Forelimb muscle (tissue), 1 donor: ENCODE measurements around the gene KRT81. TPM values are rescaled to one million over a fixed set of nuclear protein-coding genes. Genes with fewer than 3 reads are reported as not detected.
"Not testable (repeated sequence)": the region's sequence is repeated elsewhere in the genome, so short reads cannot be mapped to it uniquely, and the experiment has no call there.

Source experiments
- DNase-seq: peaks from one replicate; pipeline ENCODE4 v3.0.0-alpha.2; 2013; ENCODE audit warnings: low read depth
- polyA plus RNA-seq: library from polyadenylated mRNA; unstranded; fragments of 120-200 nt; gene quantifications from one replicate; pipeline ENCODE4 v1.2.1, GENCODE V29; 2013; ENCODE audit not compliant: insufficient read length

Gene KRT81
- polyA plus RNA-seq, 1 donor: not detected

DNA sequence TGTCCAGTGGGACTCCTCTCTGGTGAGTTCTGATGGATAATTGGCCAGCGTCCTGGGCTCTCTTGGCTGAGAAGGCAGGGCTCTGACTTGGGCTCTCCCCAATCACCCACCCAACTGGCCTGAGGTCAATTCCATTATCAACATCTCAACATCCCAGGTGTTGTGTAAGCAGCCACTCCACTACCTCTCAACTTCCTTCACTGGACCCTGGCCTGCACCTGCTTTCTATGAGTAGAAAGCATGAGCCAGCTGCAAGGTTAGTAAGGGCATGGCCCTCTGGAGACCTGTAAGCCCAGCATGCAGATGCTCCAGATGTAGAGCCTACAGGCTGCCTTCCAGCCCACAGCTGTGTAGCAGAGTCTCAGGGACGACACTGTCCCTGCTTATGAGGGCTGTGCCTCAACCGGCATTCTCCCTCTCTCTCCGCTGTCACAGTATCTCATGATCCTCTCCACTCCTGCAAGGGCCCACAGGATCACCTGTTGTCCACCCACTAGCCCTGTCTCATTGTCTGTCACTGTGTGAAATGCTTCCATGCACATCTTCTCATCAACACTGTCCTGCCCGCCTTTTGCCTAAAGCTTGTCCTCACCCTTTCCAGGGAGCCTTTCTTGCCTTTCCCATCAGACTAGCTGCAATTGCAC lies 5.4 kb upstream of the KRT81 start:
- no peak for DNase-seq

GRCh38 chr12:52295663-52296062 lies 4.3 kb upstream of the KRT81 start:
- no peak for DNase-seq

DNA sequence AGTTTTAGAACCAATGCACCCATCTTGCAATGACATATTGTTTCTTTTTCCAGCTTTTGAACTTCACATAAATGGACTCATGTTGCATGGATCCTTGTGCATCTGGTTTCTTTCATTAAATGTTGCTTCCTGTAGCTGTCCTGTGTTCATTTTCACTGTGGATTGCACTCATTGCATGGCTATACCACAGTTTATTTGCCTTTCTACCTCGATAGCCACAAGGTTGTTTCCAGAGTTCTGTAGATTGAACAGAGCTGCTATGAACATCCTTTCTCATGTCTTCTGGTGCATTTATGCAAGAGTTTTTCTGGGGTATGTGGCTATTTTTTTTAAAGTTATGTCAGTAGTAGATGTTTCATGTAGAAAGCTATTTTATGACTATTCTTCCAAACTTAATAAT lies 3.5 kb upstream of the KRT81 start:
- DNase-seq: no peak

- no peak for DNase-seq
Measured at GRCh38 chr12:52293926-52294325, 2.6 kb upstream of the KRT81 start.

DNA sequence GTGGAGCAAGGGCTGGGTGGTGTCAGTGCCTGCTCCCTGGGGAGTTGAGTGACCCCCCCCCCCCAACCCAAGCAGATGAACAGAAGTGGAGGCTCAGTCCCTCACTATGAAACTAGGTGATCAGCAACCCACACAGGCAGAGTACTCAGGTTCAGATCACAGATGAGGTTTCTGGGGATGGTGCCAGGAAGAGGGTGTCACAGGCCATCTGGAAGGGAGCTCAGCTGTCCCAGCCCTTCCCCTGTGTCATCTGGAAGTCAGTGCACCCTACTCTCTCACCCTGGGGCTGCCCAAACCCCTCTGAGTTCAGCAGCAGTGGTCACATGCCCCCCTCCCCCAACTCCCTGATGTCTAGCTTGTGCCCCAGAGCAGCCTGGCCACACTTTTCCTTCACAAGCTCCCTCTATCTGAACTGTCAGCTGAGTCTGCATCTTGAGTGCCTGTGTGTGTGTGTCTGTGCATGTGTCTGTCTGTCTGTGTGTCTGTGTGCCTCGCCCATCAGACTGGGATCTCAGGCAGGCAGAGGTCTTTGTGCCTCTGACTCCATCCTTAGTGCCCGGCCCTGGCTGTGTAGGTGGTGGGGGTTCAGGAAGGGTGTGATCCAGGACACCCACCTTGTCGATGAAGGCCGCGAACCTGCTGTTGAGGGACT lies 725 bp downstream of the KRT81 start:
- DNase-seq: not testable (repeated sequence)

DNA sequence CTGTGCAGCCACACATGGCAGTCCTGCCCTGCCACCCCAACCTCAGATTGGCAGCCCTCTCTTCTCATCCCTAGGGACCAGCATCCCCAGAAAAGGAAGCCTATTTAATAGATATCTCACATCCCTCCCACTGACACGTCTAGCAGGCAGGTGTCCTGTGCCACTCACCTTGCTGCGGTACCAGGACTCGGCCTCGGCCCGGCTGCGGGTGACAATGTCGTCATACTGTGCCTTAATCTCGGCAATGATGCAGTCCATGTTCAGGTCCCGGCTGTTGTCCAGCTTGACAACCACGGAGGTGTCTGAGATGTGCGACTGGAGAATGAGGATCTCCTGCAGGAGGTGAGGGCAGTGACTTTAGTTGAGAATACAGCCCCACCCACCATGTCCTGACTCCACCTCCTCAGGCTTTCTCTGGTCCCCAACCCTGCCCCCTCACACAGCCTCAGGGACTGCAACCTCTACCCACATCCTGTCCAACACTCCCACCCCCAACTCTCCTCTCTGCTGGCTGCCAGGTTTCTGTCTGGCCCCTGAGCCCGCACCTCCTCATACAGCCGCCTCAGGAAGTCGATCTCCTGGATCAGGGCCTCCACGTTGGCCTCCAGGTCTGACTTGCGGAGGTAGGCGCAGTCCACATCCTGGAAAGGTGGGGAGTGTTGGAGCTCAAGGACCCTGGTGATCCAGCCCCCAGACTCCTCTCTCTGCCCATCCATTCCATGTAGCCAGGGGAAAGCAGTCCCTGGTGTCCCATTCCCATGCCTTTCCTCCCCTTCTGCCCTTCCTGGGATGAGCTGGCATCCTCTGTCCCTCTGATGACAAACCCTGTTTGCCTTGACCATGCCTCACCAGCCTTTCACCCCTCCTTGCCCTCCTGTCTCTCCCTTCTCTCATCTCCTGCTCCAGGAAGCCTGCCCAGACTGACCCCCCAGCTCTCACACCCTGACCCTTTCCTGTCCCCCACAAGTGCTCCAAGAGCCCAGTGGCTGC lies 3.2 kb downstream of the KRT81 start:
- not testable (repeated sequence) for DNase-seq

DNA sequence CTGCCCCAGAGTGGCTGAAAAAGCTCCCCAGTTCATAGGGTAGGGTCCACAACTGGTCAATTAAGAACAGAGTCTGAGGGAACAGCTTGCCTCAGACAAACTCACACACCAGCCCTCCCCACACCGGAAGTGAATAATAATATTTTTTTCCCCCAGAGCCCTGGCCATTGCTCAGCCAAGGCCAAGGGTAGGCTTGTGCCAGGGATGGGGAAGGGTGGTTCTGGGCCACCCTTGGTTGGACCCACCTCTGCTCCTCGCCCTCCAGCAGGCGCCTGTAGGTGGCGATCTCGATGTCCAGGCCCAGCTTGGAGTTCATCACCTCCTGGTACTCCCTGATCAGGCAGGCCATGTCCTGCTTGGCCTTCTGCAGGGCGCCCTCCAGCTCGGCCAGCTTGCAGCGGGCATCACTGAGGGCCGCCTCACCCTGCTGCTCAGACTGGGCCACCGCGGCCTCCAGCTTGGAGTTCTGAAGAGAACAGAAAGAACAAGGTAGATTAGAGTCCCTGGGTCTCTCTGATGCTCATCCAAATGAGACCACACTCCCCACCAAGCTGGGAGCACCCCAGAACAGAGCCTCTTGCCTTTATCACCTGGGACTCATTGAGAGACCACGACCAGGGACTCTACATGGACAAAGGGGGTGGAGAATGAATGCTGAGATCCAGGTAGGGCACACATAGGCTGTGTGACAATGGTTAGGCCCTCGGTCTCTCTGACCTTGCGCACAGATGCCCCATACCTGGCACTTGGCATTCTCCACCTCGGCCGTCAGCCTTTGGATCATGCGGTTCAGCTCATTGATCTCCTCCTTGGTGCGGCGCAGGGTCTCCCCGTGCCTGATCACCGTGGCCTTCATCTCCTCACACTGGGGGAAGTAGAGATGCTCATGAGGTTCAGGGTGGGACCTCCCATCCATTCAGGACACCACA lies 4.2 kb downstream of the KRT81 start:
- not testable (repeated sequence) for DNase-seq

DNA sequence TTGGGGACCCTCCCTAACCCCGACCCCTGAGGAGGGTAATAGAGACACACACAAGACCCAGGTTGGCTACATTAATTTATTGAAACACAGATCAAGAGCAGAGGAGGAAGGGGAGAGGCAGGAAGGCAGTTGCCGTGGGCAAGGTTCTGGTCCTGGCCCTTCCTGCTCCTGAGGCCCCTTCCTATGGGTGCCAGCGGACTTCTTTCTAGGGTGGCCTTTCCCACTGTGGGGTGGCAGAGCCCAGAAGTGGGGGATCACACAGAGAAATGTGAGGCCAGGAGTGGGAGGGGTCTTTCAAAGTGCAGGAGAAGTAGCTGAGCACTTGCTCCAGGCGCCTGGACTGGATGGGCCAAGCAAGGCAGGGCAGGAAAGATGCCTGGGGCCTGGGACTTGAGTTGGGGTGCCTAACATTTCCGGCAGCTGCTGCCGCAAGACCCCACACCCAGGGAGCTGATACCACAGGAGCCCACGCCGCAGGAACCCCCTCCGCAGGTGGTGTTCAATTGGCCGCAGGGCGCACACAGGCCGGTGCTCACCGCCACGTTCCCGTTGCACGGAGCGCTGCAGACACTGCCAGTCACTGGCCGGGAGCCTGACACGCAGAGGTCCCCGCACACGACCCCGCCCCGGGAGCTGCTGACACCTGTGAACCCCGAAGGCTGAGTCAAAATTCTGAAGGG lies 5.3 kb downstream of the KRT81 start:
- no peak for DNase-seq

DNA sequence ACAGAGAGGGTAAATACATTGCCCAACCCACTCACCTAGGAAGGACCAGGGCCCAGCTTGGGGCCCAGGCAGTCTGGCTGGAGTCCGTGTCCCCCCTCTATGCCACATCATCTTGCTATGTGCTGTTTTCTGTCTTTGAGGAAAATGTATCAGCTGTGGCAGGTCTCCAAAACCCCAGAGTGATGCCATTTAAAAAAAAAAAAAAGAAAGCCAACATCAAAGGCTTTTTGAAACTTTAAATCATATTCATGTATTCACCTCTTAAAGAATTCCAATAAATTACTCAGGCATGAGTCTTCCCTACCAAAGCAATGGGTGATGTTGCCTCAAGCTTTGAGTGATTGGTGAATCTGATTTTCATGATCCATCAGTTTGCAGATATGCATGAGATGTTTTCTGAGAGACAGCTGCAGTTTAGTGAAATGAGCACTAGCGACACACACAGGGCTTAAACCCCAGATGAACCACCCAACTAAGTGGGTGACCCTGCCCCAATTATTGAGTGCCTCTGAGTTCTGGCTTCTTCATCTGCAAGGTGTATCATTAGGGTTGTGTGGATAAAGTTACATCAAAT lies 6.1 kb downstream of the KRT81 start:
- no peak for DNase-seq

- DNase-seq: no peak
Measured at GRCh38 chr12:52284562-52285171, 6.7 kb downstream of the KRT81 start.

DNA sequence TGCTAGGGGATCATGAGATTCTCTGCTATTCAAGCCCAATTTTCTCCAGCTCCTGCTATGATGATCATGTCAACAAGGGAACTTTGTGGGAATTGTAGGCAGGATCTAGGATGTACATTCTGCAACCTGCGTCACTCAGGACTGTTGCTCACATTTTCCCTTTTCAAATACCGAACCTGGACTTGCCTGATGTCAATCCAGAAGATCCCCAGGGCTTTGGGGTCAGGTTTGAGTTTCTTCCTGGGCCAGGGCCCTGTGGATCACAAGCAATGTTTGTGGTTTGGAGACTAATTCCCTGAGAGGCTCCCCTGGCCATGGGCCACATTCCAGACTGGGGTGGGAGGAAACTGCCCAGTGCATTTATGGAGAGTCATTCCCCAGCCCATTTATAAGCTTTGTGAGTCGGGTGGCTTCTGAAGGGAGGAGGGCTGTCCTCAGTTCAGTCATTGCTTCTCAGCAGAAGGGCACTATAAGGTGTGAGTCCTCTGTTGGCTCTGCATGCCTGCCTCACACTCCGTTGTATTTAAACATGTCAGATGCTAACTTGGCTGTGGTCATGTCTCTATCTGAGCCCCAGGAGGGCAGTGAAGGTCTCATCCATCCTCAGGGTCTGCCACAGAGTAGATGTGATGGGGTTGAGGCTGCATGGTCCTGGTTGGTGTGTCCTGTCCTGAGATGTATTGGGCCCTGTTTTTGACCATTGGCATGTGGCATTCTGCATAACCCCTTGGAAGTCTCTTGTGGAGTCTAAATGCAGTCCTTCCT lies 10.4 kb downstream of the KRT81 start:
- DNase-seq: no peak

DNA sequence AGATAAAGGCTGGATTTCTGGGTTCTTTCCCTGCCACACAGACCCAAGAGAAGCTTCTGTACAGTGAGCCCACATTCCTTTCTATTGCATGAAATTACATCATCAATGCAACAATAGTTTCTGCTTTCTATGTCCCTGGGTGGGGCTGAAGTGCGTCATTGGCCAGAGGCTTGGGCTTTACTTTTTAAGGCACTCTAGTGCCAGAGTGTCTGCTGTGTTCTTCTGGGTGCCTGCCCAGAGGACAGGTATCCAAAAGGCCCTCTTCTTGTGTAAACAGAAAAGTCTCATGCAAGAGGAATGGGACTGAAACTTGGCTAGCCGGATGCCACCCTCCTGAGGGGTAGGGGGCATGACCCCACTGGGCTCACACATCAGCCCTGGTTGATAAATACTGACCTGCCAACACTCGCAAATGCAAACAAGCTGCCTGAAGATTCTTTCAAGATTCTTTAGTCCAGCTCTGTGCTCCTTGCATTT lies 11.0 kb downstream of the KRT81 start:
- DNase-seq: no peak

GRCh38 chr12:52279422-52280318 lies 11.7 kb downstream of the KRT81 start:
- no peak for DNase-seq

DNA sequence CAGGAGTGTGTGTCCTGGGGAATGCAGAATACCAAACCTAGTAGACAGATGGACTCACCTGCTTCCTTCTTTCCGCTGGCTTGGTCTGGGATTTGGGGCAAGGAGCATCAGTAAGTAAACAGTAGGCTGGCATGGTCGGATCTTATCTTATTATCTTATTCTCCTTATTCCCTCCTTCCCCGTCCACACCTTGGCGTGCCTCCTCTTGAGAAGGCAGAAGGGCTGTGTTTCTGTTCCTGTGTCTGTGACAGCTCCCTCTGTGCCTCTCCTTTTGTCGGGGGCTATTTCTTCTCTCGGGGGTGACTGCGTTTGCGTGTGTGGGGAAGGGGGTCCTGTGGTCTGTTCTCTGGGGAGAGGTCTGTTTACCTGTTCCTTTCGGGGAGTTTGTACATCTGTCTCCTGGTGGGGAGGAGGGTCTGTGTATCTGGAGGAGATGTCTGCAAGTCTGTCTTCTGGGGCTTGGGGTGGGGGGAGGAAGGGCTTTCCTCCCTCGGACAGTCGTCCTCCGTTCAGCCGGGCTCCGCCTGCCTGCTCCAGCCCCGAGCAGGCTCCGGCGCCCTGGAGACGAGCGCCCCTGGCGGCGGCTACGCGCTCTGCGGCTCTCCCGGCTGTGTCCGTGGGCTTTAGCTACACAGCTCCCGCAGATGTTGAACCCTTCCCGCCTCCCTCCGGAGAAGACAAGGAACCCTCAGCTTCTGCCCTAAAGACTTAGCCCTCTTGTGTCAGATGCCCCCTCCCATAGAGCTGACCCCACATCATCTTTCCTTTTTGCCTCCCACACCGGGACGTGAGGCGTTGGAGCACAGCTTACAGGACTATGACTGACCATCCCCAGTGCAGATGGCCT lies 12.5 kb downstream of the KRT81 start:
- no peak for DNase-seq

DNA sequence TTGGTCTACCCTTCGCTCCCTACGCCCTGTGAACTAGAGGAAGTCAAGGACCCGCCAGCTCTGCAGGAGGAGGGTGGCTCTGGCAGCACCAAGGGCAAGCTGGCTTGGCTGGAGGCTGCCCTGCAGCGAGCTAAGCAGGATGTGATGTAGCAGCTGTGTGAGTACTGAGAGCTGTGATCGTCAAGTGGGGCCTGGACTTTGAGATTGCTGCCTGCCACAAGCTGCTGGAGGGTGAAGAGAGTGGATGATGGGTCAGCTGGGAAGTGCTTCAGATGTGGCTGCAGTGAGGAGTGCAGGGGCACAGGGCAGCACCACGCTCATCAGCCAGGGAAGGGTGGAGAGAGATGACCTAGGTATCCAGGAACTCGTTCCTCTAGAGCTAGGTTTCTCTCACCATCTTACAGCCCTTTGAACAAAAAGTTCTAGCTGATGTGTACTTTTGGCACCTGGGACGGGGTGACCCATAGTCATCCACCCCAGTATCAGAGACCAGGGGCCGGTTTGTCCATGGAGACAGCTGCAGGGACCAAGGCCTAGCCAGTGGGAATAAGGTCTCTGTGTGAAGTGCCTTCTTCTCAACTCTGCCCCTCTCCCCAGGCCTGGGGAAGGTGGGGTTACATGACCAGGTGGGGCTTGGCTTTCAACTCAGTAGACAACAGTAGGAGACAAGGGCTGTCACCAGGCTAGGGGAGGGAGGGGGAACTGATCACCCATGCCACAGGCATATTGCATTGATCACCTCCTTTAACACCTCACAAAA lies 13.7 kb downstream of the KRT81 start:
- no peak for DNase-seq

GRCh38 chr12:52275686-52276085 lies 15.6 kb downstream of the KRT81 start:
- no peak for DNase-seq
